NCI-H82 (cell line): Measurements from ENCODE around the gene RNLS.
A peak's percentile ranks its signal among the peaks of the same experiment; 100 is the strongest.
"Not testable (repeated sequence)": the region's sequence is repeated elsewhere in the genome, so short reads cannot be mapped to it uniquely, and the experiment has no call there.

Source experiments
- DNase-seq: peaks from one replicate; lab custom pipeline; 2025; lab: John Stamatoyannopoulos, UW

The RNLS gene

GRCh38 chr10:88343761-88344484, 239.2 kb downstream of the RNLS start:
- no peak for DNase-seq

DNA sequence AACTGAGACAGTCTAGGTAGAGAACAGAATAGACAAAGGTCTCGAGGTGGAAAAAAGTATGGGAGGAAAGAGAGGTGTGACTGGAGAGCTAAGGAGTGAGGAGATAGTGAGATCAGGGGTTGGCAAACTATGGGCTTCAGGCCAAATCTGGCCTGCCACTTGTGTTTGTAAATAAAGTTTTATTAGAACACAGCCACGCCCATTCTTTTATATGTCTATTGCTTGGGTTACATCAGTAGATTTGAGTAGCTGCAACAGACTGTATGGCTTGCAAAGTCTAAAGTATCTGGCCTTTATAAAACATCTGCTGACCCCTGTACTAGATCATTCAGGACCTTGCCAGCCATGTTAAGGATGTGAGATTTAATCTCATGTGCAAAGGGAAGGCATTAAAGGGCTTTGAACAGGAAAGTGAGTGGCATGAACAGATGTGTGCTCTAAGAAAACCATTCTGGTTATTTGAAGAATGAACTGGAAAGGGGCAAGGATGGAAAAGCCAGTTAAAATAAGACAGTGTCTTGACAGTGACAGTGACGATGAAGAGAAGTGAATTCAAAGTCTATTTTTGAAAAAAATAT, 240.3 kb downstream of the RNLS start:
- DNase-seq = peak; percentile 16

GRCh38 chr10:88337134-88337533, 246.0 kb downstream of the RNLS start:
- no peak for DNase-seq

- no peak for DNase-seq
Observed at GRCh38 chr10:88336334-88336733, 246.8 kb downstream of the RNLS start.

GRCh38 chr10:88333248-88333630, 249.9 kb downstream of the RNLS start:
- DNase-seq = no peak

DNA sequence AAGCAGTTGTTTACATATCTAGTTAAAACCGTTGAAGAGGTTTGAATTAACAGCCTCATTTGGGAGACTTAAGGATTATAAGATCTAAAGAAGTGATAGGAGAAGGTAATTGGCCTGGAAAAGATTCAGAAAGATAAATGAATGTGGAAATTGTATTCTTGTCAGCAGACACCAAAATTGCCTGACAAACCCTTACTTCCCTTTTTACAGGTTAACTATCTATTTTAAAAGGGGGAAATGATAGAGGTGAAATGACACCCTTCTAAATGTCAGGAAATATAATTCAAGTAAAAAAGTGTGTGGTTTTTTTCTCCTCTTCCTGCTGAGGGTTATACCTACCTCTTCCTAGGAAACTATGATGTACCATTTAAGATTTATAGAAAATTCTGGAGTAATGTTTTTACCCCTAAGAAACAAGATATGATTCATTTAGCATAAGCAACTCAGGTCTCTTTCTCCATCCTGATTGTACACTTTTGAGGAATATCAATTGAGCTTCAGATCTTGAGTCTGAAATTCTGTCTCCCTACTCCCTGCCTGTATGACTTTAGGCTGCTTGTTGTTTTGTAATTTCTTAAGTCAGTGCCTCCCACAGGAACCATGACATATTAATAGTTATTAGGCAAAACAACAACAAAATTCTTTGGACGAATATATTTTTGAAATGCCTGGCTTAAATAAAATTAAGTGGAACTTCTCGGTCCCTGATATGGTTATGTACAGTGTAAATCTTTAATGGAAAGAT, 250.4 kb downstream of the RNLS start:
- no peak for DNase-seq

- no peak for DNase-seq
Observed at GRCh38 chr10:88330174-88330573, 252.9 kb downstream of the RNLS start.

DNA sequence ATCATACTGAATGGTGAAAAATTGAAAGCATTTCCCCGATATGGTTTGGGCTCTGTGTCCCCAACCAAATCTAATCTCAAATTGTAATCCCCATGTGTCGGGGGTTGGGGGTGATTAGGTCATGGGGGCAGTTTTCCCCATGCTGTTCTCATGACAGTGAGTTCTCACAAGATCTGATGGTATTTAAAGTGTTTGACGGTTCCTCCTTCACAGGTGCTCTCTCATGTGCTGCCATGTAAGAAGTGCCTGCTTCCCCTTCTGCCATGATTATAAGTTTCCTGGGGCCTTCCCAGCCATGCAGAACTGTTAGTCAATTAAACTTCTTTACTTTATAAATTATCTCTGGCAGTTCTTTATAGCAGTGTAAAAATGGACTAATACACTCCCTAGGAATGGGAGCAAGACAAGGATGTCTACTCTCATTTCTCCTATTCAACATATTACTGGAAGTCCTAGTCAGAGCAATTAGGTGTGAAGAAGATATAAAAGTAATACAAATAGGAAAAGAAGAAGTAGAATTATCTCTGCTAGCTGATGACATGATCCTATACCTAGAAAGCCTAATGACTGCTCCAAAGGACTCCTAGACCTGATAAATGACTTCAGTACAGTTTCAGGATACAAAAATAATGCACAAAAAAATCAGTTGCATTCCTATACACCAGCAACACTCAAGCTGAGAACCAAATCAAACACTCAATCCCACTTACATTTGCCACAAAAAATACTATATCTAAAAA, 260.6 kb downstream of the RNLS start:
- DNase-seq = no peak

GRCh38 chr10:88319960-88320517, 263.1 kb downstream of the RNLS start:
- DNase-seq = no peak

- DNase-seq = peak; percentile 24
Observed at GRCh38 chr10:88318803-88319202, 264.3 kb downstream of the RNLS start.

DNA sequence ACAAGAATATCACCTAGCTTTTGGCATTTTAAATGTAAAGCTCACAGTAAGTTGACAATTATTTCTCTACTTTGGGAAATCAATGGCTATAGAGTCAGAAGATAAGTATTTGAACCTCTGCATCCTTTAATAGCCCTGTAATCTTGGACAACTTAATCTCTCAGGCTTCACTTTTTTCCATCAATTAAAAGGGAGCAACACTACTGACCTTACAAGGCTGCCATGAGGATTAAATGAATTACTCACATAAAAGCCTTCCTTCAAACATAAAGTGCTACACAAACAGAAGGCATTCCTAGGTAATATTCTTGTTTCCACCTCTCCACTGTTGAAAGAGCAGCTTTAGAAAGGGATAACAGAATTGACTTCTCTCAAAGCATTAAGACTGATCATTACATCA, 266.0 kb downstream of the RNLS start:
- peak; percentile 27 for DNase-seq

DNA sequence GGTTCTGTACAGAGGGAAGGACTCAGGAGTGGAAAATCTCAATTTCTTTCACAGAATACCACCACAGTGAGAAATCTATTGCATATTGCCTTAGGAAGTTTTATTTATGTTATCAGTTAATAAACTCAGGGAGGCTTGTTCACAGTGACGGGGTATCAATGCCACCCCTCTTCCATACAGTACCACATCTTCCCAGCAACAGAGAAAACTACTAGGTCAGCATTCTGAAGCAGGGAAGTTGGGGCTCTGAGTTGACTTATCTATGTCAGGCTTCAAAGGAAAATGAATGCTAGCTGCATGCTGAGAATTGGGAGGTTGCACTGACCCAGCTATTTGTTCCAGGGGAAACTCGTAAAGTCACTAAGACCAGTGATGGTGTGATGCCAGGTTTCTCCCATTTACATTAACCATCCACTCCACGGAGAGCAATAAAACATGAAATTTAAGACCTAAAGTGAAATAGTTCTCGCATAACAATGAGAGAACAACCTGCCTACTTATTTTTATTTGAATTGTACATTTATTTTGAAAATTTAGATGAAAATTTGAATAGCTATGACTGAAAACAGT, 266.7 kb downstream of the RNLS start:
- no peak for DNase-seq

DNA sequence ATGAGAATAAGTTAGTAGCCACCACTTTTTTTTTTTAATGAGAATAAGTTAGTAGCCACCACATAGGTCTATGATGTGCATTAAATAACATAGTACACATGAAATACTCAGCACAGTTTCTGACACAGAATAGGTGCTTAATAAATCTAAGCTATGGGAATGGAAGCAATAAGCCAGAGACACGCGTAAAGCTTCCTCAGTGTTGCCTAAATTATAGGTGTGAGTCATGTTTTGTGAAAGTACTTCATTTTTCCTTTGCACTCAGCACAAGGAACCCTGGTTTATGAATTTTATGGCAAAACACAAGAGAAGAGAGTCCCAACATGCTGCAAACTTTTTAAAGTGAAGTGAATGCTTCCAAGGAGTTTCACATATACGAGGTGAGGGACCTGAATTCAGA, 267.4 kb downstream of the RNLS start:
- DNase-seq = no peak

DNA sequence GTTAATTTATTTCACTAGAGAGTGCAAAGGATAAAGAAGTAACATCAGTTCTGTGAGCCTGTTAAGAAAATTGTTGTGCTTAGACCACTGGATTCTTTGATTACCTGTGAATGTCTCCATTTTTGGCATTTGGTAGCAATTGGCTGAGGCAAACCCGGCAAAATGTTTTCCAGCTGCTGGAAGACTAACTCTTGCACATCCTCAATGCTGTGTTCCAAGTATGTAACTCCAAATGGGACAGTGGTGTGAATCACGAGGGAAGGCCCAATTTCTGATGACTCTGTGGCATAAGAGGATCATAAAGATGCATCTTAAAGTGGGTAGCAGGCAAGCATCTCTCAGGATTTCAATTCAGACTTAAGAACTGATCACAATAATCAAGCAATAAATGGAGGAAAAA, 268.8 kb downstream of the RNLS start:
- DNase-seq = no peak

- DNase-seq = no peak
Observed at GRCh38 chr10:88313878-88314277, 269.2 kb downstream of the RNLS start.

- no peak for DNase-seq
Observed at GRCh38 chr10:88312855-88313254, 270.3 kb downstream of the RNLS start.

DNA sequence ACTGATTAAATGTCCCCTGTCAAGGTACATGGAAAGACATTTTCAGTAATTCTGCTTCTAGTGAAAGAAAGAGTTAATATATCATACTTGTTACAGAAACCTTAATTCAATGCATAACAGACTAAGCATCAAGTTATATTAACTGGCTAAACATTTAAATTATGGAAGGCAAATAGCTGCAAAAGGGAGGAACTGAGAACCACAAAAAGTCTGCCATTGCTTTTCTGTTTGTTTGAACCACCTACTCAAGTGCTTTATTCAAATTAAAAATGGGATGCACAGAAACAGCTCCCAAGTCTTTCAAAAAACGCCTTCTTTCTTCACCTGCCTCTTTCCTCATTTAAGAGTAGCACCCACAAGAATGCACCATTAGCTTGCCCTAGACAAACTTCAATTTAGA, 271.9 kb downstream of the RNLS start:
- no peak for DNase-seq

- no peak for DNase-seq
Observed at GRCh38 chr10:88309365-88309764, 273.8 kb downstream of the RNLS start.

GRCh38 chr10:88308361-88308760, 274.8 kb downstream of the RNLS start:
- DNase-seq = not testable (repeated sequence)

GRCh38 chr10:88299787-88300186, 283.3 kb downstream of the RNLS start:
- DNase-seq = no peak

- DNase-seq = no peak
Observed at GRCh38 chr10:88297103-88297502, 286.0 kb downstream of the RNLS start.

DNA sequence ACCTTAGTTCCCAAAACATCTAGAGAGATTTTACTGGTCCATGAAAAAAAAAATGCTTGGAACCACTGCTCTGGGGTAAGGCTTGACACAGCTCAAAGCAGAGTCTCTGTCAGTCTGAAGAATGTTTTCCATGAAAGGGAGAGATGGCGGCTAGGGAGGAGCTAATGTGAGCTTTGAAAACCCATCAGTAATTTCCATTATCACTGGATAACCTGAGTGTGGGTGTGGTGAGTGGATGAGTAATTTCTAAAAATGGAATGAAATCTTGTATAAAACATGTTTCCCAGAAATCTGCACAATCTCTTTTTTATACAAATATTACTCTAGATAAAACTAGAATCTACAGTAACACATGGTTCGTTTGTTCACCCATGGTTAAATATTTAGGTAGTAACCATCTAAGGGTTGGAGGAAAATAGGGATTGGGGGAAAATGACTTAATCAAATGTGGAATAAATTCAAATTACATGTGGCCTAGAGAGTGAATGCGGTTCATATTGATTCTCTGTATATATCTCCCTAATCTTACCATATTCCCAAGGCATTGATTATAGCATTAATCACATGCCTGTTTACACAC, 289.4 kb downstream of the RNLS start:
- no peak for DNase-seq
